IPS-15b (cell line): ENCODE data around the gene ARHGEF6.

Source experiments
- H3K27me3 ChIP-seq: one replicate; pipeline ENCODE4 v1.6.1; 2013; ENCODE audit warnings: low read length; ENCODE audit not compliant: control insufficient read depth, insufficient read depth
- H3K36me3 ChIP-seq: one replicate; pipeline ENCODE4 v1.6.1; 2013; ENCODE audit warnings: low read length; ENCODE audit not compliant: control insufficient read depth, insufficient read depth
- H3K4me1 ChIP-seq: one replicate; pipeline ENCODE4 v1.6.1; 2013; ENCODE audit warnings: mild to moderate bottlenecking, low read length; ENCODE audit not compliant: control insufficient read depth, insufficient read depth
- H3K4me3 ChIP-seq: one replicate; pipeline ENCODE4 v1.5.1; 2013; ENCODE audit warnings: low read depth, low read length
- H3K9ac ChIP-seq: one replicate; pipeline ENCODE4 v1.6.1; 2013; ENCODE audit warnings: low read depth, mild to moderate bottlenecking, low read length
- H3K9me3 ChIP-seq: one replicate; pipeline ENCODE4 v1.6.1; 2013; ENCODE audit warnings: mild to moderate bottlenecking, low read length; ENCODE audit not compliant: control insufficient read depth, insufficient read depth

The ARHGEF6 gene

GRCh38 chrX:136626891-136627290, 153.8 kb downstream of the ARHGEF6 start:
- H3K4me3 ChIP-seq, result no peak overlapping the region
- no peak overlapping the region for H3K9ac ChIP-seq
- no peaks in the 10 kb centered on the region for H3K36me3 ChIP-seq
- H3K9me3 ChIP-seq, result no peaks in the 10 kb centered on the region
- H3K27me3 ChIP-seq, result no peaks in the 10 kb centered on the region
- H3K4me1 ChIP-seq, result no peaks in the 10 kb centered on the region

DNA sequence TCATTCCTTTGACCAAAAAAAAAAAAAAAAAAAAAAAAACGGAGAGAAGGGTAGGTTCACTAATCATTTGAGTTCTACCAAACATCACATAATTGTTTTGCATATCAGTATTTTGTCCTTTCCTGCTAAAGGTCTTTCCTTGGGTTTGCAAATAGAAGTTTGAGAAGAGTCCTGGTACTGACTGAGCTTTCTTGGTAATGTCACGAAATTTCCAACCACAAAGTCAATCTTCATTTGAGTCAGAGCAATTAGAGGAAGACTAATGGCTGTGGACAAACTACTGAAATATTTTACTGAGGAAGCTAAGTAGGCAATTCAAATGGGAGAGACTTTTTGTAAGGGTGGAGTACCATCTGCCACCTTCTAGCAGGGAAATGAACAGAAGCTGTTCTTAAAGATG, 154.5 kb downstream of the ARHGEF6 start:
- Histone ChIP-seq H3K27me3 (no peaks in the 10 kb centered on the region), H3K9me3 (no peaks in the 10 kb centered on the region), H3K9ac (no peak overlapping the region), H3K4me3 (no peak overlapping the region), H3K36me3 (no peaks in the 10 kb centered on the region), H3K4me1 (no peaks in the 10 kb centered on the region)

DNA sequence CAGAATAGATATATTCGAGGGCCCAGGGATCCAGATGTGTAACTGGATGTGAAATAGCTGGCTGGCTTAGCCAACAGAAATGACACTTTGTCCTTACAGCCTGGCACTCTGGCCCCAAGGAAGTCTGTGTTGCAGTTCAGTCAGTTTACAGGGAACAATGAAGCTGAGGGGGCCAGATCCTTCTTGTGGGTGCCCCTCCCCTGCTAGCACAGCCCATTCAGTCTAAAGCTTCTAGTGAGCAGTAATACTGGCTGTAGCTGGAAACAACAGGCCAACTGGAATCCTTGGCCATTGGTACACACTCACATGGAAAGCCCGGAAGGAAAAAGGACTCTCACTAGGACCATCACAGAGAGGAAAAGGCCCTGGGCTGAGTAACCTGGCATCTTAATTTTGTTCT, 155.5 kb downstream of the ARHGEF6 start:
- no peaks in the 10 kb centered on the region for H3K36me3 ChIP-seq
- H3K27me3 ChIP-seq, result no peaks in the 10 kb centered on the region
- H3K9ac ChIP-seq, result no peak overlapping the region
- no peaks in the 10 kb centered on the region for H3K9me3 ChIP-seq
- no peak overlapping the region for H3K4me3 ChIP-seq
- no peaks in the 10 kb centered on the region for H3K4me1 ChIP-seq

DNA sequence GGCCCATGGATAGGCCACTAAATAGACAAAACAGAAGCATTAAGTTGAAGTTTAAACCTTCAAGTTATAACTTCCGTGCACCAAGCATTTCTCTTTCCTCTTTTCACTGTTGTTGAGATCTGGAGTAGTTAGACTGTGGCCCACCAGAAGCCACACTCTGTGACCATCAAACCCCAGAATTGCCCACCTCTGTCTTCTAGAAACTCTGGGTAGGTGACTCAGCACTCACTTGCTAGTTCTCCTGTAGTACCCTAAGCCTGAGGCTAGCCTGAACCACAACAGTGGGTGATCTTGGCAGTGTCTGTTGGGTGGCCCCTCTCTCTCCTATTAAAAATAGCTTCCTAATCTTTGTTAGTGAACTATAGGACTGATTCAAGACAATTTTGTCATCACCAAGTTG, 157.3 kb downstream of the ARHGEF6 start:
- H3K4me1 ChIP-seq, result no peaks in the 10 kb centered on the region
- H3K4me3 ChIP-seq, result no peak overlapping the region

GRCh38 chrX:136622568-136622967, 158.2 kb downstream of the ARHGEF6 start:
- Histone ChIP-seq H3K4me3 (no peak overlapping the region), H3K9ac (no peak overlapping the region), H3K36me3 (no peaks in the 10 kb centered on the region), H3K9me3 (no peaks in the 10 kb centered on the region), H3K27me3 (no peaks in the 10 kb centered on the region), H3K4me1 (no peaks in the 10 kb centered on the region)

More for the DNA sequence above, 157.3 kb downstream of the ARHGEF6 start:
- H3K9ac ChIP-seq, result no peak overlapping the region
- H3K36me3 ChIP-seq, result no peaks in the 10 kb centered on the region
- H3K9me3 ChIP-seq, result no peaks in the 10 kb centered on the region
- no peaks in the 10 kb centered on the region for H3K27me3 ChIP-seq

- Histone ChIP-seq H3K27me3 (no peaks in the 10 kb centered on the region), H3K4me1 (no peaks in the 10 kb centered on the region), H3K9ac (no peak overlapping the region), H3K36me3 (no peaks in the 10 kb centered on the region), H3K4me3 (no peak overlapping the region), H3K9me3 (no peaks in the 10 kb centered on the region)
Measured at GRCh38 chrX:136620780-136621179, 160.0 kb downstream of the ARHGEF6 start.

GRCh38 chrX:136619899-136620505, 160.7 kb downstream of the ARHGEF6 start:
- H3K9me3 ChIP-seq, result no peaks in the 10 kb centered on the region
- H3K4me1 ChIP-seq, result no peaks in the 10 kb centered on the region
- H3K9ac ChIP-seq, result no peak overlapping the region
- H3K4me3 ChIP-seq, result no peak overlapping the region
- no peaks in the 10 kb centered on the region for H3K36me3 ChIP-seq
- no peaks in the 10 kb centered on the region for H3K27me3 ChIP-seq

- Histone ChIP-seq H3K4me3 (no peak overlapping the region), H3K4me1 (no peaks in the 10 kb centered on the region), H3K36me3 (no peaks in the 10 kb centered on the region), H3K9ac (no peak overlapping the region), H3K9me3 (no peaks in the 10 kb centered on the region), H3K27me3 (no peaks in the 10 kb centered on the region)
Measured at GRCh38 chrX:136616987-136617685, 163.6 kb downstream of the ARHGEF6 start.
